GM21447 (cell line): ENCODE results near the gene BUB1.
"Not testable (repeated sequence)": the region's sequence is repeated elsewhere in the genome, so short reads cannot be mapped to it uniquely, and the experiment has no call there.

ENCODE experiments used
- ATAC-seq: cut with Tn5 transposase; IDR thresholded peaks from one replicate; pipeline ENCODE4 v1.9.1; 2021; ENCODE audit not compliant: unreplicated experiment

The BUB1 gene

GRCh38 chr2:110605057-110605456, 72.8 kb downstream of the BUB1 start:
- ATAC-seq, result not testable (repeated sequence)

- ATAC-seq, result not testable (repeated sequence)
Measured at GRCh38 chr2:110603917-110604591, 73.8 kb downstream of the BUB1 start.

GRCh38 chr2:110602139-110602538, 75.7 kb downstream of the BUB1 start:
- ATAC-seq, result not testable (repeated sequence)

GRCh38 chr2:110591973-110592372, 85.9 kb downstream of the BUB1 start:
- ATAC-seq, result not testable (repeated sequence)

- not testable (repeated sequence) for ATAC-seq
Measured at GRCh38 chr2:110589677-110590330, 88.1 kb downstream of the BUB1 start.

GRCh38 chr2:110588520-110588919, 89.3 kb downstream of the BUB1 start:
- ATAC-seq, result not testable (repeated sequence)
